T-cell (primary cell): Measurements from ENCODE around the gene MOB4. TPM values are rescaled to one million over a fixed set of nuclear protein-coding genes. Genes with fewer than 3 reads are reported as not detected.
"Not testable (repeated sequence)": the region's sequence is repeated elsewhere in the genome, so short reads cannot be mapped to it uniquely, and the experiment has no call there.

Source experiments
- ATAC-seq, 4 experiments: fragments of 200-7000 bp in 3 of 4; fragments of 150-1000 bp in 1 of 4; cut with Tn5 transposase; replicated peaks in 1 of 4; 1 replicate in 3 of 4; 2 replicates in 1 of 4; pipeline ENCODE4 v1.10.0; 2021; ENCODE audit warnings: moderate library complexity in 3 of 4, mild to moderate bottlenecking in 2 of 4, moderate number of reproducible peaks in 1 of 4
- CTCF ChIA-PET, 2 donors: fragments of 300-600 bp; sonication (Branson Sonifier 250); formaldehyde crosslinking; loops; one replicate each; lab custom pipeline; 2022; ENCODE audit warnings: antibody characterized with exemption in 2 of 2; lab: Charles Lee
- POLR2A ChIA-PET, 2 donors: fragments of 300-600 bp; sonication (Branson Sonifier 250); formaldehyde crosslinking; loops; one replicate each; lab custom pipeline; 2022; ENCODE audit warnings: antibody characterized with exemption in 2 of 2; lab: Charles Lee
- DNase-seq, 35 experiments: peaks; one replicate each; pipeline versions ENCODE4 v3.0.0 to v3.0.0-alpha.2; 2013 to 2023
- H3K27ac ChIP-seq: one replicate; pipeline ENCODE4 v1.5.1; 2013; ENCODE audit warnings: low read length
- H3K27me3 ChIP-seq, 2 experiments: replicated peaks in 1 of 2; 1 replicate in 1 of 2; 2 replicates in 1 of 2; pipeline versions ENCODE4 v1.6.1 to v1.7.0; 2013; ENCODE audit warnings: low read length in 1 of 2, mixed read lengths in 1 of 2; ENCODE audit not compliant: control insufficient read depth in 2 of 2, insufficient read depth in 2 of 2; ENCODE audit errors: extremely low read depth in 1 of 2
- H3K36me3 ChIP-seq, 2 donors: 1 replicate in 1 of 2; 2 replicates in 1 of 2; pipeline versions ENCODE4 v1.6.1 to v1.7.0; 2013; ENCODE audit warnings: low read length in 1 of 2; ENCODE audit not compliant: control insufficient read depth in 2 of 2, insufficient read depth in 1 of 2; ENCODE audit errors: extremely low read depth in 1 of 2
- H3K4me1 ChIP-seq, 2 experiments: 1 replicate in 1 of 2; 2 replicates in 1 of 2; pipeline versions ENCODE4 v1.6.1 to v1.7.0; 2013; ENCODE audit warnings: low read length in 2 of 2, mixed read lengths in 1 of 2; ENCODE audit not compliant: insufficient read depth in 2 of 2, control insufficient read depth in 1 of 2; ENCODE audit errors: extremely low read depth in 1 of 2
- H3K4me3 ChIP-seq, 2 donors: 1 replicate in 1 of 2; 2 replicates in 1 of 2; pipeline versions ENCODE4 v1.5.1 to v1.7.0; 2013; ENCODE audit warnings: mild to moderate bottlenecking in 2 of 2, low read length in 1 of 2, moderate library complexity in 1 of 2; ENCODE audit not compliant: control insufficient read depth in 1 of 2; ENCODE audit errors: extremely low read depth in 1 of 2
- H3K9me3 ChIP-seq: 2 replicates; pipeline ENCODE4 v1.7.0; 2013
- H3K27ac Mint-ChIP-seq, 2 donors: one replicate each; pipeline ENCODE4 v1.8.0; 2020 to 2021; ENCODE audit warnings: mild to moderate bottlenecking in 2 of 2, mixed read lengths in 2 of 2
- H3K27me3 Mint-ChIP-seq, 2 donors: one replicate each; pipeline ENCODE4 v1.8.0; 2021 to 2022; ENCODE audit warnings: mixed read lengths in 2 of 2
- H3K36me3 Mint-ChIP-seq: one replicate; pipeline ENCODE4 v1.8.0; 2021; ENCODE audit warnings: mixed read lengths
- H3K4me1 Mint-ChIP-seq, 3 donors: one replicate each; pipeline ENCODE4 v1.8.0; 2020 to 2022; ENCODE audit warnings: mixed read lengths in 3 of 3, mild to moderate bottlenecking in 1 of 3
- H3K4me3 Mint-ChIP-seq, 3 donors: one replicate each; pipeline ENCODE4 v1.8.0; 2020 to 2022; ENCODE audit warnings: mild to moderate bottlenecking in 3 of 3, mixed read lengths in 3 of 3, moderate library complexity in 3 of 3
- H3K9me3 Mint-ChIP-seq, 3 donors: one replicate each; pipeline ENCODE4 v1.8.0; 2020 to 2022; ENCODE audit warnings: mixed read lengths in 3 of 3
- WGBS: methylation state at CpG from one replicate; pipeline ENCODE4 v1.1.5; 2013; ENCODE audit warnings: missing lambda C conversion rate; ENCODE audit not compliant: insufficient coverage; 5-methylcytosine and 5-hydroxymethylcytosine counted together
- total RNA-seq, 35 experiments: library from RNA in 6 of 35; stranded (reverse) in 6 of 35; fragments of 120-200 nt in 1 of 35; gene quantifications; one replicate each; pipeline versions ENCODE4 v1.2.1 to v1.2.4 and lab custom pipeline; 2013 to 2026

Gene MOB4
- 10 to 100 TPM; 16.6 to 20.2 (median 17.7) TPM for total RNA-seq
- total RNA-seq (2013) = 42.2 TPM
- total RNA-seq (lab: John Stamatoyannopoulos, UW) = 12.3 to 43.2 (median 20.2) reads per million in 29 experiments

GRCh38 chr2:197515739-197516392 lies at the start of gene MOB4:
TSS of gene MOB4 (plus strand) at chr2:197516066. CDS start at chr2:197516087, 21 bp downstream.
- under 1% methylated on average over 52 of the region's 66 CpGs for WGBS
- Mint-ChIP-seq H3K4me3 (peak within 1 kb of the TSS; percentile 80 to 98 (median 97)), H3K36me3 (peaks cover 6% of the 10 kb centered on the region), H3K27ac (peak within 1 kb of the TSS; percentile 95 to 96), H3K9me3 (peaks cover 0 to under 1% (median 0%) of the 10 kb centered on the region in 3 donors), H3K4me1 (peaks cover 45 to 49% (median 46%) of the 10 kb centered on the region in 3 donors), H3K27me3 (no peaks in the 10 kb centered on the region)
- Histone ChIP-seq H3K9me3 (no peaks in the 10 kb centered on the region), H3K27ac (peak within 1 kb of the TSS; percentile 93), H3K36me3 (no peaks in the 10 kb centered on the region), H3K4me3 (peak within 1 kb of the TSS; percentile 72 to 85), H3K27me3 (no peaks in the 10 kb centered on the region), H3K4me1 (peaks cover 10 to 16% of the 10 kb centered on the region in 2 experiments)
- POLR2A ChIA-PET = interaction anchor here (0.9 to 2.9 kb wide), 9 partner anchors 13 to 84 kb away, joined by 3 to 36 read pairs (median 5); partner anchors contain the start of genes COQ10B (in 1 of the 2), HSPD1 (in 1 of the 2), HSPE1 (in 1 of the 2) and SF3B1 (in 1 of the 2)
- ATAC-seq = peak; percentile 89 to 95 (median 90)
- CTCF ChIA-PET = interaction anchor here in 1 of 2 donors (0.7 to 1.6 kb wide), 8 partner anchors 9 to 200 kb away, joined by 3 to 4 read pairs (median 3); partner anchors contain the start of genes HSPD1, HSPE1 and SF3B1
- peak; percentile 80 to 96 (median 89) for DNase-seq

GRCh38 chr2:197472166-197472565 lies 43.7 kb upstream of the MOB4 start:
- no peak overlapping the region for H3K27ac Mint-ChIP-seq
- 100% methylated on average over 2 of the region's 5 CpGs for WGBS
- ATAC-seq (no peak), DNase-seq (no peak)
- H3K9me3 Mint-ChIP-seq = no peaks in the 10 kb centered on the region
- ChIA-PET CTCF (interaction anchor here in 1 of 2 donors (0.7 kb wide), 1 partner anchor 553 kb away, joined by 9 read pairs; no protein-coding TSS in a partner anchor), POLR2A (no interaction called here)
- no peak overlapping the region for H3K4me3 ChIP-seq
- H3K4me1 Mint-ChIP-seq = peaks cover 0 to 5% (median 0%) of the 10 kb centered on the region in 3 donors
- no peak overlapping the region for H3K27ac ChIP-seq
- H3K4me1 ChIP-seq = no peaks in the 10 kb centered on the region
- H3K27me3 ChIP-seq = no peaks in the 10 kb centered on the region
- no peaks in the 10 kb centered on the region for H3K27me3 Mint-ChIP-seq
- H3K9me3 ChIP-seq = no peaks in the 10 kb centered on the region
- H3K36me3 ChIP-seq = peaks cover 10 to 85% of the 10 kb centered on the region in 2 donors
- H3K4me3 Mint-ChIP-seq = no peak overlapping the region
- peaks cover 33% of the 10 kb centered on the region for H3K36me3 Mint-ChIP-seq

- ChIA-PET CTCF (interaction anchor here in 1 of 2 donors (0.5 kb wide), 1 partner anchor 55 kb away, joined by 3 read pairs; no protein-coding TSS in a partner anchor), POLR2A (interaction anchor here in 1 of 2 donors (1.3 kb wide), 1 partner anchor 20 kb away, joined by 8 read pairs; no protein-coding TSS in a partner anchor)
Observed at GRCh38 chr2:197477797-197478196, 38.1 kb upstream of the MOB4 start.

GRCh38 chr2:197480165-197481036 lies 35.5 kb upstream of the MOB4 start:
- H3K9me3 Mint-ChIP-seq = peaks cover 0 to 4% (median 0%) of the 10 kb centered on the region in 3 donors
- WGBS = no CpG with 5 or more reads among the region's 9 CpGs
- H3K36me3 ChIP-seq = peaks cover 12 to 44% of the 10 kb centered on the region in 2 donors
- H3K27ac ChIP-seq = no peak overlapping the region
- H3K4me3 ChIP-seq = no peak overlapping the region
- H3K27me3 ChIP-seq = no peaks in the 10 kb centered on the region
- DNase-seq = no peak
- H3K4me1 Mint-ChIP-seq = no peaks in the 10 kb centered on the region
- ChIA-PET POLR2A (interaction anchor here (0.5 to 0.7 kb wide), 3 partner anchors 8 to 30 kb away, joined by 3 to 5 read pairs (median 4); no protein-coding TSS in a partner anchor), CTCF (no interaction called here)
- H3K9me3 ChIP-seq = no peaks in the 10 kb centered on the region
- peak overlapping the region in 1 of 2 donors; percentile 39 for H3K27ac Mint-ChIP-seq
- H3K27me3 Mint-ChIP-seq = no peaks in the 10 kb centered on the region
- ATAC-seq = peak in 1 of 4 experiments; percentile 26
- no peak overlapping the region for H3K4me3 Mint-ChIP-seq
- no peaks in the 10 kb centered on the region for H3K4me1 ChIP-seq
- H3K36me3 Mint-ChIP-seq = peaks cover 49% of the 10 kb centered on the region

More at GRCh38 chr2:197477797-197478196, 38.1 kb upstream of the MOB4 start:
- H3K27me3 Mint-ChIP-seq = no peaks in the 10 kb centered on the region
- Histone ChIP-seq H3K27me3 (no peaks in the 10 kb centered on the region), H3K4me1 (no peaks in the 10 kb centered on the region), H3K36me3 (peaks cover 8 to 60% of the 10 kb centered on the region in 2 donors), H3K4me3 (no peak overlapping the region), H3K9me3 (no peaks in the 10 kb centered on the region), H3K27ac (no peak overlapping the region)
- no peak for ATAC-seq
- no CpG with 5 or more reads among the region's 3 CpGs for WGBS
- H3K36me3 Mint-ChIP-seq = peaks cover 51% of the 10 kb centered on the region
- no peak overlapping the region for H3K4me3 Mint-ChIP-seq
- H3K4me1 Mint-ChIP-seq = no peaks in the 10 kb centered on the region
- H3K9me3 Mint-ChIP-seq = no peaks in the 10 kb centered on the region
- peak overlapping the region in 1 of 2 donors; percentile 29 for H3K27ac Mint-ChIP-seq
- no peak for DNase-seq

GRCh38 chr2:197484248-197484647 lies 31.6 kb upstream of the MOB4 start:
- H3K4me1 Mint-ChIP-seq, DNase-seq, H3K27ac Mint-ChIP-seq, ATAC-seq, H3K9me3 Mint-ChIP-seq, H3K4me3 Mint-ChIP-seq, H3K4me1 ChIP-seq, H3K4me3 ChIP-seq, POLR2A ChIA-PET, H3K27me3 Mint-ChIP-seq, H3K27ac ChIP-seq, H3K9me3 ChIP-seq, H3K27me3 ChIP-seq: not testable (repeated sequence)
- H3K36me3 Mint-ChIP-seq = peaks cover 55% of the 10 kb centered on the region
- no CpG with 5 or more reads among the region's 3 CpGs for WGBS
- CTCF ChIA-PET = interaction anchor here in 1 of 2 donors (0.6 kb wide), 1 partner anchor 31 kb away, joined by 4 read pairs; no protein-coding TSS in a partner anchor
- peaks cover 17 to 41% of the 10 kb centered on the region in 2 donors for H3K36me3 ChIP-seq

- H3K36me3 ChIP-seq = peaks cover 10 to 52% of the 10 kb centered on the region in 2 donors
- CTCF ChIA-PET = no interaction called here
Observed at GRCh38 chr2:197486175-197486574, 29.7 kb upstream of the MOB4 start.

More at GRCh38 chr2:197486175-197486574, 29.7 kb upstream of the MOB4 start:
- Mint-ChIP-seq H3K9me3 (peaks cover 0 to 4% (median 0%) of the 10 kb centered on the region in 3 donors), H3K27me3 (no peaks in the 10 kb centered on the region), H3K4me3 (no peak overlapping the region), H3K36me3 (peaks cover 58% of the 10 kb centered on the region), H3K27ac (peak overlapping the region in 1 of 2 donors; percentile 56), H3K4me1 (no peaks in the 10 kb centered on the region)
- Histone ChIP-seq H3K4me1 (no peaks in the 10 kb centered on the region), H3K27me3 (no peaks in the 10 kb centered on the region), H3K4me3 (no peak overlapping the region), H3K9me3 (no peaks in the 10 kb centered on the region), H3K27ac (no peak overlapping the region)
- no peak for ATAC-seq
- POLR2A ChIA-PET = no interaction called here
- no CpG with 5 or more reads among the region's 2 CpGs for WGBS
- no peak for DNase-seq
